Midbrain (tissue), 1 donor: ENCODE measurements around the gene ZNF749.
A peak's percentile ranks its signal among the peaks of the same experiment; 100 is the strongest.

ENCODE experiments used
- DNase-seq: peaks from one replicate; lab custom pipeline; 2025; lab: John Stamatoyannopoulos, UW

ZNF749 gene

GRCh38 chr19:57435062-57435978 is at the start of gene ZNF749:
TSS of gene ZNF749 (plus strand) at chr19:57435325. CDS start at chr19:57435579, 254 bp downstream.
- DNase-seq, result peak; percentile 98

- no peak for DNase-seq
Measured at GRCh38 chr19:57389194-57389729, 45.9 kb upstream of the ZNF749 start.

GRCh38 chr19:57389730-57390598 is 45.2 kb upstream of the ZNF749 start, which contains the start of gene ZNF548:
TSS of gene ZNF548 (plus strand) at chr19:57389854. CDS start at chr19:57390100, 246 bp downstream.
- peak; percentile 99 for DNase-seq

GRCh38 chr19:57395710-57396109 is 39.4 kb upstream of the ZNF749 start:
- DNase-seq, result no peak

GRCh38 chr19:57398868-57399267 is 36.3 kb upstream of the ZNF749 start:
- DNase-seq, result no peak

- no peak for DNase-seq
Measured at GRCh38 chr19:57403737-57404563, 31.2 kb upstream of the ZNF749 start.

- peak; percentile 30 for DNase-seq
Measured at GRCh38 chr19:57406516-57407123, 28.5 kb upstream of the ZNF749 start.

- peak; percentile 97 for DNase-seq
Measured at GRCh38 chr19:57410877-57411671, 24.1 kb upstream of the ZNF749 start, which contains the start of gene ZNF17. TSS of gene ZNF17 (plus strand) at chr19:57411161. CDS start at chr19:57413616, 2,455 bp downstream.

GRCh38 chr19:57419439-57419838 is 15.7 kb upstream of the ZNF749 start:
- DNase-seq, result no peak

GRCh38 chr19:57421037-57421436 is 14.1 kb upstream of the ZNF749 start:
- DNase-seq, result no peak

GRCh38 chr19:57434386-57435061 is 601 bp upstream of the ZNF749 start:
- DNase-seq, result no peak

GRCh38 chr19:57436417-57436816 is 1.3 kb downstream of the ZNF749 start:
- no peak for DNase-seq

- no peak for DNase-seq
Measured at GRCh38 chr19:57437931-57438330, 2.8 kb downstream of the ZNF749 start.

GRCh38 chr19:57438925-57439324 is 3.8 kb downstream of the ZNF749 start:
- no peak for DNase-seq

- DNase-seq, result no peak
Measured at GRCh38 chr19:57441979-57442752, 7.0 kb downstream of the ZNF749 start.

GRCh38 chr19:57443121-57443696 is 8.1 kb downstream of the ZNF749 start:
- no peak for DNase-seq

- DNase-seq, result no peak
Measured at GRCh38 chr19:57452307-57452706, 17.2 kb downstream of the ZNF749 start.

- no peak for DNase-seq
Measured at GRCh38 chr19:57465680-57466381, 30.7 kb downstream of the ZNF749 start.
